Adrenal gland (tissue), 12 donors: ENCODE data around the gene IFT81. TPM values are rescaled to one million over a fixed set of nuclear protein-coding genes. Genes with fewer than 3 reads are reported as not detected.

Experiments used
- DNase-seq, 7 donors: peaks; one replicate each; pipeline ENCODE4 v3.0.0-alpha.2; 2019 to 2020
- H3K27ac ChIP-seq, 5 donors: fragments of 200-600 bp; sonication (generic) in 4 of 5; 1 replicate in 3 of 5; 2 replicates in 2 of 5; pipeline versions ENCODE4 v1.5.1 to v1.8.0; 2016 to 2020; ENCODE audit warnings: mild to moderate bottlenecking in 1 of 5
- H3K27me3 ChIP-seq: fragments of 200-600 bp; 2 replicates; pipeline ENCODE4 v1.8.0; 2021
- H3K36me3 ChIP-seq, 2 donors: fragments of 200-600 bp; replicated peaks in 1 of 2; 1 replicate in 1 of 2; 2 replicates in 1 of 2; pipeline versions ENCODE4 v1.5.1 to v1.8.0; 2018 to 2022
- H3K4me1 ChIP-seq, 2 donors: fragments of 200-600 bp; replicated peaks in 1 of 2; 1 replicate in 1 of 2; 2 replicates in 1 of 2; pipeline versions ENCODE4 v1.5.1 to v1.8.0; 2018 to 2021
- H3K4me3 ChIP-seq, 4 donors: fragments of 200-600 bp; sonication (generic) in 3 of 4; one replicate each; pipeline ENCODE4 v1.5.1; 2016 to 2018
- H3K9me3 ChIP-seq, 3 donors: fragments of 200-600 bp; sonication (generic) in 1 of 3; replicated peaks in 1 of 3; 1 replicate in 2 of 3; 2 replicates in 1 of 3; pipeline versions ENCODE4 v1.5.1 to v1.8.0; 2016 to 2021
- POLR2A ChIP-seq, 2 donors: fragments of 450-650 bp; IDR thresholded peaks; one replicate each; pipeline ENCODE4 v1.6.1; 2017; ENCODE audit warnings: antibody characterized with exemption in 2 of 2, mild to moderate bottlenecking in 2 of 2, moderate library complexity in 1 of 2
- WGBS, 4 donors: extraction: QIAGEN DNeasy Blood & Tissue Kit in 2 of 4; methylation state at CpG; one replicate each; pipeline versions ENCODE4 v1.1.5 to v1.1.7; 2013 to 2017; 5-methylcytosine and 5-hydroxymethylcytosine counted together
- intact Hi-C, 2 donors: fragments of 100-400 bp; cut with DNase I; formaldehyde crosslinking; loops; one replicate each; pipeline versions ENCODE4 v1.14.1 to v1.15.0; 2022 to 2023
- polyA plus RNA-seq, 3 donors: library from polyadenylated mRNA; stranded (reverse); fragments of 200-250 nt in 2 of 3; fragments of 350-450 nt in 1 of 3; fragmentation: Illumina TruSeq in 1 of 3; extraction: RNeasy Lipid Tissue Mini Kit (QIAGEN cat#74804) in 1 of 3; gene quantifications; one replicate each; pipeline ENCODE4 v1.2.3, GENCODE V29; 2013 to 2014
- total RNA-seq, 9 donors: library from RNA; depleted of rRNA in 4 of 9; stranded (reverse); fragments of >200 nt in 4 of 9; fragments of 120-200 nt in 1 of 9; fragmentation: NEBNext Ultra II Directional in 1 of 9; extraction: Animal tissue kit (Norgen Biotek cat#: 25700) in 1 of 9; gene quantifications; one replicate each; pipeline versions ENCODE4 v1.1.0 to v1.2.4, GENCODE V29; 2013 to 2023
- TF ChIP-seq, protein P1 (sequence below), 6 experiments: fragments of 450-650 bp in 4 of 6; fragments of 200-600 bp in 2 of 6; sonication (generic) in 1 of 6; IDR thresholded peaks; 1 replicate in 5 of 6; 2 replicates in 1 of 6; pipeline versions ENCODE4 v1.5.1 to v1.8.0; 2016 to 2021; ENCODE audit warnings: antibody characterized with exemption in 6 of 6, mild to moderate bottlenecking in 2 of 6, moderate library complexity in 1 of 6
- donor health status: healthy with polysubstance abuse.
- donor health status: Bipolar disorder and iron deficiency.
- donor health status: DM: yes; HTN: yes; CAD: no.
- donor health status: DM: no; HTN: no; CAD: no.
- donor health status: DM: no; HTN: no; CAD: no.
- donor health status: DM: yes; HTN: yes; CAD: no.

Gene IFT81
- total and polyA plus RNA-seq, 12 donors, result 4.0 to 19.2 (median 10.5) TPM

DNA sequence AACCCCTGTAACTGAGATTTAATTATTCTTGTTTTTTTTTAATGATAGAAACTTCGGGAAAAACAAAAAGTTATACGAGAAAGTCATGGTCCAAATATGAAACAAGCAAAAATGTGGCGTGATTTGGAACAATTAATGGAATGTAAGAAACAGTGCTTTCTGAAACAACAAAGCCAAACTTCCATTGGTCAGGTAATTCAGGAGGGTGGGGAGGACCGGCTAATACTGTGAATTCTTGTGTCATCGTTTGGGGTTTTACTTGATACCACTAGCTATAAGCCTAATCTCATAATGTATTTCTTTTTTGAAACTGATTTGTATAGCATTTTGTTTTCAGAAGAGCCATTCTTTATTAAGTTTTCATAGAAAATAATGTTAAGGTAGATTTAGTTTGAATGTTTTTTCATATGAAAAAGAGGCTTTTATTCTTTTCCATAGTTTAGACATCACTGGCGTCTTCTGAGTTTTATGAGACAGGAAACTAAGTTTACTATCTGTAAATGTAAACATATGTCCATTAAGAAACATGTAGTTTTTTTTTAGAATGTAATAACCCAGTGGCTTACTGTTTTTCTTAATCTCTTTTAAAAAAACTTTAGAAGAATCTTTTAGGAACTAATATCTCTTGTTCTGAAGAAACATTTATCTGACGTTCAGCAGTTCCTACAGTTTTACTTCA lies 94.0 kb downstream of the IFT81 start:
- no peaks in the 10 kb centered on the region for H3K27me3 ChIP-seq
- H3K4me1 ChIP-seq, result peaks cover 9 to 17% of the 10 kb centered on the region in 2 donors
- no peak for DNase-seq
- intact Hi-C loops, result no loop called here
- H3K9me3 ChIP-seq, result no peaks in the 10 kb centered on the region
- 82 to 91% (median 86%) methylated on average over 7 of the region's 7 CpGs for WGBS, 4 donors
- no peaks in the 10 kb centered on the region for H3K36me3 ChIP-seq
- H3K27ac ChIP-seq, result no peak overlapping the region
- TF ChIP-seq POLR2A (IDR thresholded peaks at IDR 0.05), result no peak
- TF ChIP-seq, protein P1, sequence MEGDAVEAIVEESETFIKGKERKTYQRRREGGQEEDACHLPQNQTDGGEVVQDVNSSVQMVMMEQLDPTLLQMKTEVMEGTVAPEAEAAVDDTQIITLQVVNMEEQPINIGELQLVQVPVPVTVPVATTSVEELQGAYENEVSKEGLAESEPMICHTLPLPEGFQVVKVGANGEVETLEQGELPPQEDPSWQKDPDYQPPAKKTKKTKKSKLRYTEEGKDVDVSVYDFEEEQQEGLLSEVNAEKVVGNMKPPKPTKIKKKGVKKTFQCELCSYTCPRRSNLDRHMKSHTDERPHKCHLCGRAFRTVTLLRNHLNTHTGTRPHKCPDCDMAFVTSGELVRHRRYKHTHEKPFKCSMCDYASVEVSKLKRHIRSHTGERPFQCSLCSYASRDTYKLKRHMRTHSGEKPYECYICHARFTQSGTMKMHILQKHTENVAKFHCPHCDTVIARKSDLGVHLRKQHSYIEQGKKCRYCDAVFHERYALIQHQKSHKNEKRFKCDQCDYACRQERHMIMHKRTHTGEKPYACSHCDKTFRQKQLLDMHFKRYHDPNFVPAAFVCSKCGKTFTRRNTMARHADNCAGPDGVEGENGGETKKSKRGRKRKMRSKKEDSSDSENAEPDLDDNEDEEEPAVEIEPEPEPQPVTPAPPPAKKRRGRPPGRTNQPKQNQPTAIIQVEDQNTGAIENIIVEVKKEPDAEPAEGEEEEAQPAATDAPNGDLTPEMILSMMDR (IDR thresholded peaks at IDR 0.05), result no peak
- no peak overlapping the region for H3K4me3 ChIP-seq

DNA sequence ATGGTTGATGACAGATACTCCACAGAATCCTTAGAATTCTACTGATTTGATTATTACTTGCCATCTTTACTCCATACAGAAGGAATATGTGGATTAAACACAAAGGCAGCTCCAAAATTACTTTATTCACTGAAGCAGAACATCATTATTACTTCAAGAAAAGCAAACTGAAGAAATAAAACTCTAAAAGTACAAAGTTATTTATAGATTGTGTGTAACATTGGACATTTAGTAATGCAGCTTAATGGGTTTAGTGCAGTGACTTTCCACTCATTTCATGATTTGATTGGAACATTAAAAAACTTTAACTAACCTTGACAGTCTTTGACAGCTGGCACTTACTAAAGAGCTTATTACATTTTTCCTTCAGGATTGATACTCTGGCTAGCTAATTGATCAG lies 97.9 kb downstream of the IFT81 start:
- intact Hi-C loops, result loop anchor here (5.0 to 10.0 kb wide), 2 partner anchors 55 to 117 kb away; no protein-coding TSS in a partner anchor
- Histone ChIP-seq H3K4me3 (no peak overlapping the region), H3K4me1 (peaks cover 21 to 36% of the 10 kb centered on the region in 2 donors), H3K27ac (peak overlapping the region in 3 of 5 donors; percentile 19 to 35 (median 31)), H3K9me3 (no peaks in the 10 kb centered on the region), H3K36me3 (no peaks in the 10 kb centered on the region), H3K27me3 (no peaks in the 10 kb centered on the region)
- DNase-seq, result no peak
- TF ChIP-seq, protein P1 (IDR thresholded peaks at IDR 0.05), result no peak
- no peak for TF ChIP-seq POLR2A (IDR thresholded peaks at IDR 0.05)

GRCh38 chr12:110222433-110222832 lies 98.3 kb downstream of the IFT81 start:
- no peak overlapping the region for H3K4me3 ChIP-seq
- 19 to 42% (median 32%) methylated on average over 1 of the region's 1 CpG for WGBS, 4 donors
- H3K27me3 ChIP-seq, result no peaks in the 10 kb centered on the region
- intact Hi-C loops, result loop anchor here (5.0 to 10.0 kb wide), 2 partner anchors 55 to 118 kb away; no protein-coding TSS in a partner anchor
- H3K4me1 ChIP-seq, result peaks cover 21 to 36% of the 10 kb centered on the region in 2 donors
- H3K36me3 ChIP-seq, result no peaks in the 10 kb centered on the region
- H3K9me3 ChIP-seq, result no peaks in the 10 kb centered on the region
- no peak for DNase-seq
- TF ChIP-seq, protein P1 (IDR thresholded peaks at IDR 0.05), result no peak
- TF ChIP-seq POLR2A (IDR thresholded peaks at IDR 0.05), result no peak
- peak overlapping the region in 3 of 5 donors; percentile 19 to 35 (median 31) for H3K27ac ChIP-seq

- Histone ChIP-seq H3K36me3 (no peaks in the 10 kb centered on the region), H3K27ac (peak overlapping the region; percentile 14 to 82 (median 65)), H3K27me3 (no peaks in the 10 kb centered on the region), H3K4me3 (peak overlapping the region in 1 of 4 donors; percentile 41), H3K9me3 (no peaks in the 10 kb centered on the region), H3K4me1 (peaks cover 21 to 36% of the 10 kb centered on the region in 2 donors)
- intact Hi-C loops, result loop anchor here (5.0 to 10.0 kb wide), 2 partner anchors 53 to 119 kb away; no protein-coding TSS in a partner anchor
- TF ChIP-seq, protein P1 (IDR thresholded peaks at IDR 0.05), result no peak
- no peak for TF ChIP-seq POLR2A (IDR thresholded peaks at IDR 0.05)
- DNase-seq, result no peak
- 32 to 41% (median 37%) methylated on average over 4 of the region's 4 CpGs for WGBS, 4 donors
Measured at GRCh38 chr12:110223777-110224378, 99.7 kb downstream of the IFT81 start.
